Stimulated activated CD4-positive, alpha-beta T cell treated with anti-CD3 and anti-CD28 coated beads, Interleukin-12 subunit alpha, Interleukin-12 subunit beta, amount 100 ng/mL, for 4 hours (primary cell): Measurements from ENCODE around the gene DICER1.

ENCODE experiments used
- DNase-seq: peaks from one replicate; pipeline ENCODE4 v3.0.0-alpha.2; 2020

DICER1 gene

DNA sequence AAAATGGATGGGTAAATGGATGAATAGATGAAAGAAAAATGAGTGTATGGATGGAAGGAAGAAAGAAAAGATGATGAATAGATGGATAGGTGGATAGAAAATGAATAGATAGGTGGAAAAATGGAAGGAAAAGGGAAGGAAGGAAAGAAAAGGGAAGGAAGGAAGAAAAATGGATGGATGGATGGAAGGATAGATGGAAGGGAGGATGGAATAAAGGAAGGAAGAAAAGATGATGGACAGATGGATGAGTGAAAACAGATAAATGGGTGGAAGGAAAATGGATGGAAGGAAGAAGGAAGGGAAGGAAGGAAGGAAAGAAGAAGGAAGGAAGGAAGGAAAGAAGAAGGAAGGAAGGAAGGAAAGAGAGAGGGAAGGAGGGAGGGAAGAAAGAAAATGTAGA is 107.4 kb downstream of the DICER1 start:
- DNase-seq = no peak

DNA sequence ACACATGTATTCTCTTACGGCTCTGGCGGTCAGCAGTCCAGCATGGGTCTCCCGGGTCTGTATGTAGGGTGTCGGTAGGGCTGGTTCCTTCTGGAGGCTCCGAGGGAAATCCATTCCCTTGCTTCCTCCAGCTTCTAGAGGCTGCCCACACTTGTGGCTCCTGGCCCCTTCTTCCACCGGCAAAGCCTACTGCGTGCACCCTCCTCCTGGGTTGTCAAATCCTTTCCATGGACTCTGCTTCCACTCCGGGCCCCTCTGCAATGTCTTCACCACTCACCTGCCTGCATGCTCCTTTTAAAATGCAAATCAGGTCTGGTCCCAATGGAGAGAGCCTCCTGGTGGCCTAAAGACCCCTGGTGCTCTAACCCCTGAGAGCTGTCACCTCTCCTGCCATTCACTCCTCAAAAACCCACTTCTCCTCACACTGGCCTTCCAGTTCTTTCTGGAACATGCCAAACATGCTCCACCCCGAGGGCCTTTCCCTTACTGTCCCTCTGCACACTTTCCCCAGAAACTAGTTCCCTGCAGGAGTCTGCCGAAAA is 108.5 kb downstream of the DICER1 start:
- DNase-seq = no peak

DNA sequence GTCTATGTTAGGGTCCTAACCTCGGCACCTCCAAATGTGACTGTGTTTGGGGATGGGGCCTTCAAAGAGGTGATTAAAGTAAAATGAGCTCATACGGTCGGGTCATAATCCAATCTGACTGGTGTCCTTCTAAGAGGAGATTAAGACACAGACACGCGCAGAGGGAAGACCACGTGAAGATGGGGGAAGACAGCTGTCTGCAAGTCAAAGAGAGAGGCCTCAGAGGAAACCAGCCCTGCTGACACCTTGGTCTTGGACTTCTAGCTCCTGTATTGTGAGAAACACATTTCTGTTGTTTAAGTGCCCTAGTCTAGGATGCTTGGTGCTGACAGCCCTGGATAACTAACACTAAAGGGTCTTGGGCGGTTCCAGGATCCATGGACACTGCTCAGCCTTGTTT is 109.6 kb downstream of the DICER1 start:
- DNase-seq = no peak

GRCh38 chr14:95046711-95047681 is 110.3 kb downstream of the DICER1 start:
- DNase-seq = no peak

GRCh38 chr14:95045836-95046430 is 111.4 kb downstream of the DICER1 start:
- no peak for DNase-seq

GRCh38 chr14:95045106-95045701 is 112.1 kb downstream of the DICER1 start:
- no peak for DNase-seq

DNA sequence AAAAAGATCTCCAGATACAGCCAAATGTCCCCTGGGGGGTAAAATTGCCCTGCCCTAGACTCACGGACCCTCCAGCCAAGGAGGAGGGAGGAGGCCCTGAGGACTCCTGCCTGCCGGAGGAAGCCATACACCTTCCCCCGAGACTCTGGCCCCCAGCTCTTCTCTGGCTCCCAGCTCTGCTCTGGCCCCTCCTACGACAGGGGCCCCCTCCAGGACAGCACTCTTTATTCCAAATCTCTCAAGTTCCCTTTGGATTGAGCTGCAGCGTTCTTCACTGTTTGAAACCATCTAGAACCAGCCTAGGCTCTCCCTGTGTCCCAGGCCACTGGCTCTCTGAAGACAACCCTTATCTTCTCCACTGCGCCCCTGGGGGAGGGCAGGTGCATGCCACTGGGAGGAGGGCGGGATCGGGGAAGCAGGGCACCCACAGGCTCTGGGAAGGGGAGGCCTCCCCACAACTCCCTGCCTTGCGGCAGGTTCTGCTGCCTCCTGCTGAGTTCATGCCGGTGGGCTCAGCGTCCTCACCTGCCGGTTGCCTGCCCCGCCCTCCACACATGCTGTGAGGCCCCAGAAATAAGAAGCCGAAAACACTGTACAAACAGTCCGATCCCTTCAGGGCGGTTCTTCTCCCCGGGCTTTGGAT is 112.7 kb downstream of the DICER1 start:
- no peak for DNase-seq

GRCh38 chr14:95043732-95044462 is 113.4 kb downstream of the DICER1 start:
- DNase-seq = no peak

DNA sequence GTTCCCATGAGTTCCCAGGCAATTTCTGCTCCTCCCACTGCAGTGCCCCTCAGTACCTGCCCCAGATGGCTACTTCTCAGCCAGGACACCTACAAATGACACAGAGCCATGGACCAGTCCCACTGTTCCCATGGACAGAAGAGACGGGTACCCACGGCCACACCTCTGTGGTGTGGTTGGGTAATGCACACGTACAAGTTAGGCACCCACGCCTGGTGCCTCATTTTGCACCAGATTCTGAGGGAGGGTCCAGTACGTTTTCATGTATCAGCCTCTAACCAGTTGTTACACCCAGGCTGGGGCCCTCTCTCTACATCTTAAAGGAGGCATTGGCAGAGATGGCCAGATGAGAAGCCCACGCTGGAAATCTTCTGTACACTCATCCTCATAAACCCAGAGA is 114.0 kb downstream of the DICER1 start:
- DNase-seq = no peak

DNA sequence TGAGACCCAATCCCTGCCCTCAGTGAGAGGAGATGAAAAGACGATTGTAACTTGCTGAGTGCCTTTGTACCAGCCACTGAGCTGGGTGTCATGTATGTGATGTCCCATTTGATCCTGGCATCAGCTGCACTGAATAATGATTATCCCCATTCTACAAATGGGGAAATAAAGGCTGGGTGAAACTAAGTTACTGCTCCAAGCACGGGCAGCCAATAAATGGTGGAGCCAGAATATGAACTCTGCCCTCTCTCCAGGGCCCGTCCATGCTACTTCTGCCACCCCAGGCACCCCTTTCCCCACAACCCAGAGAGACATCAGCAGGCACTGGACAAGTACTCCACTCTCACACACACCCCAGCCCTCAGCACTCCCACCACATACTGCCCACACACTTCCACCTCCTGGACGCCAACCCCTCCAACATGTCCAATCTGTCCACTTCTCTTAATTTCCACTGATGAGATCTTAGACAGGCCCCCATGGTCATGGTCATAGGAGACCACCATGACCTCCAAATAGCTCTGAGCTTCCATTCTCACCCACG is 115.8 kb downstream of the DICER1 start:
- DNase-seq = no peak

DNA sequence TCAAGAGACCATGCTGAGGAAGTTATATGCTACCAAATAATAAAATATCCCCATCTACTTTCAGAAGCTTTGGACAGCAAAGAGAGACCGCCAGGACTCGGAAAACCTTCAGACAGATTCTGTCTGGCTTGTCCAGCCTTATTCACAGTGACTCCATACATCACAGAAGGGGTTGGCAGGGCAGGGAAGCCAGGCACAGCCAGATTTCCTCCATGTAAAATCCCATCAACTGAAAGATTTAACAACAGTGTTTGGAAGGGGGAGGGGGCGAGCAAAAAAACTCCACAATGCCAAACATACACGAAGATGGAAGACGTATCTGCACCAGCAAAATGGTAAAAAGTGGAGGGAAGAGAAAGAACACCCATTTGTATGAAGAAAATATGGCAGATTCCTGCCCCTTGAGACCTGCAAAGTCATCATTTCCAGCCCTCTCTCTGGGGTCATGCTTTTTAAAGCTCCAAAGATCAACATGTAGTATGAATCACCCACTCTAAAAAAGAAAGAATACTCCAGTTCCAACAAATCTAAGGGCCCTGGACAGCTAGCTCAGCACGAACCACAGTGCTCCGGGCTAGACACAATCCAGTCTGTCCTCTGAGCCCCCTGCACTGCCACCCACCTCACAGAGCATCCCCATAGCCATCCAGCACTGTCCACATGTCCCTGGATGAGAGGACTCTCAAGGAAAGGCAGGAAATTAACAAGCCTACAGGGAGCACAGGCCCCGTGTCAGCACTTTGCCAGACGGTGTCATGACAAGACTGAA is 116.4 kb downstream of the DICER1 start:
- DNase-seq = no peak

- no peak for DNase-seq
These were observed 117.4 kb downstream of the DICER1 start for GRCh38 chr14:95039993-95040348.

DNA sequence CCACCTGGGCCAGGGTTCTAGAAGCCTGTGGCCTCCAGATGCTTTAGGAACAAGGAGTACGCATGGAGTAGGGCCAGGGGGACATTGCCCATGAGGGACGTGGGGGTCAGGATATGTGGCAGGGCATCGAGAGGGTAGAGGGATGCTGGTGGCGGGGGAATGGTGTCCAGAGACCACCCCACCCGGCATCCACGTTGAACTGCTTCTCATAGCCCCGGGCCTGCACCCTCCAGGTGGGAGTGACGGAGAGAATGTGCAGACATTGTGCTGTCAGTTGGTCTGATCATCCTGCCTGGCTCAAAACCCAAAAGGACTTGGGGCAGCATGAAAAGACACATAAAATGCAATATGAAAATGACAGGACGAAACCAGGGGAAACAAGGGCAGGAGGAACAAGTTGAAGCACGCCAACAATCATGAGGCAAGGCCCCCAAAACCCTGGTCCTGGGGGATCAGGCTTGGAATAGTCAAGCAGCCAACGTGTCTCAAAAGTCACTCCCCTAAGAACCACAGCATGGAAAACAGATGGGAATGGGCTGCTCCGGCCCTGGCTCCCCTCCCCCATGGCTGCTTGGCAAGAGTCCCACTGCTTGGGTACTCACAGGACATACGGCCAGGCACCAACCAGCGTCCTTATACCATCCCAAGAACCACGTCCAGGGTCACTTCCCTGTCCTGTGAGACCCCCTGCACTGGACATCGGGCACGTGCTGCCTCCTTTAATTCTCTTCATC is 117.9 kb downstream of the DICER1 start:
- no peak for DNase-seq

DNA sequence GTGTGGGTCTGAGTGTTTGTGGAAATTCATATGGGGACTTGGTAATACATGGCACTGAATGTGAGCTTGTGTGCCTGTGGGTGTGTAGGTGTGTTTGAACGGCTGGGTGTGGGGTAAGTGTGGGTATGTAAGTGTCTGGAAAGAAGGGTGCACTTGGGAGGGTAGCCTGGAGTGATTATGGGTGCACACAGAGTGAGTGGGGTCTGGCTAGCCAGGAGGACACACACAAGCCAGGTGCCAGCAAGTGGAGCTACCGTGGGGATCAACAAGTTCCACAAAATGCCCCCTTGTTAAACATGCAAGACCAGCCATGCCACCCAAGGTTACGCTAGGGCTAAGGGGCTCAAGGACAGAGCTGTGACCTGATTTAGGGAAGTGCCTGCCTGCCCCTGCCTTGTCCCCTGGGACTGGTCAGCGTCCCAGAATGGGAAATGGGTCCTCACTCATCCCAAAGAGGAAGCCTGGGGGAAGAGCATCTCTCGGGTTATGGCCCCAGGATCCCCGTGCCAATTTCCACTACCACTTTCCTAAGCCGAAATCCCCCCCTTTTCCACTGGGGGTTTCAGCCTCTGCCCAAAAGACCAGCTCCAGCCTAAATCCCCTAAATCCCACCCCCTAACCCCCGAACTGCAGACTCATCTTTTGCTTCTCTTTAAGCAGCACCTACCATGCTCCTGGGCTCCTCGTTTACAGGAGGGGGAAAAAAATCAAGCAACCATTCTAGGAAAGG is 118.6 kb downstream of the DICER1 start:
- no peak for DNase-seq

- no peak for DNase-seq
These were observed 120.1 kb downstream of the DICER1 start for GRCh38 chr14:95037273-95037672.
